Neural cell (in vitro differentiated cells): ENCODE measurements around the gene DRD5. TPM values are rescaled to one million over a fixed set of nuclear protein-coding genes. Genes with fewer than 3 reads are reported as not detected.
"Not testable (repeated sequence)": the region's sequence is repeated elsewhere in the genome, so short reads cannot be mapped to it uniquely, and the experiment has no call there.

Experiments used
- H2AFZ ChIP-seq: fragments of 200-600, 300-800 bp; sonication (generic), shearing (Covaris generic); 2 replicates; pipeline ENCODE4 v1.6.0; 2014; ENCODE audit warnings: low read depth, mild to moderate bottlenecking, antibody characterized with exemption, low read length, moderate library complexity
- H3F3A ChIP-seq: fragments of 200-600 bp; shearing (Covaris generic); 2 replicates; pipeline ENCODE4 v1.6.1; 2016; ENCODE audit warnings: mild to moderate bottlenecking, moderate library complexity, mixed read lengths, antibody characterized with exemption, low read length; ENCODE audit not compliant: insufficient read depth, poor library complexity, severe bottlenecking
- H3K27ac ChIP-seq: fragments of 200-600, 300-800 bp; sonication (generic), shearing (Covaris generic); 2 replicates; pipeline ENCODE4 v1.5.1; 2014; ENCODE audit warnings: mild to moderate bottlenecking, low read length, moderate library complexity
- H3K27me3 ChIP-seq: fragments of 300-800, 200-600 bp; sonication (generic), shearing (Covaris generic); 2 replicates; pipeline ENCODE4 v1.6.0; 2014; ENCODE audit warnings: mild to moderate bottlenecking, low read depth, low read length, moderate library complexity; ENCODE audit not compliant: insufficient read depth
- H3K36me3 ChIP-seq: fragments of 300-800, 200-600 bp; sonication (generic), shearing (Covaris generic); 2 replicates; pipeline ENCODE4 v1.5.1; 2014; ENCODE audit warnings: mild to moderate bottlenecking, antibody characterized with exemption, low read length, moderate library complexity; ENCODE audit not compliant: insufficient read depth
- H3K4me2 ChIP-seq: fragments of 300-800, 200-600 bp; sonication (generic), shearing (Covaris generic); 2 replicates; pipeline ENCODE4 v1.6.0; 2014; ENCODE audit warnings: mild to moderate bottlenecking, low read length
- H3K4me3 ChIP-seq: fragments of 300-800, 200-600 bp; sonication (generic), shearing (Covaris generic); 2 replicates; pipeline ENCODE4 v1.5.1; 2014; ENCODE audit warnings: mild to moderate bottlenecking, low read length, moderate library complexity
- H3K79me2 ChIP-seq: fragments of 200-600 bp; shearing (Covaris generic); replicated peaks from 2 replicates; pipeline ENCODE4 v1.6.0; 2014; ENCODE audit warnings: mild to moderate bottlenecking, low read length, moderate library complexity; ENCODE audit not compliant: insufficient read depth
- H3K9ac ChIP-seq: fragments of 300-800, 200-600 bp; sonication (generic), shearing (Covaris generic); 2 replicates; pipeline ENCODE4 v1.6.1; 2016; ENCODE audit warnings: mild to moderate bottlenecking, low read length, mixed read lengths
- H3K9me2 ChIP-seq: fragments of 200-600 bp; shearing (Covaris generic); 2 replicates; pipeline ENCODE4 v1.6.1; 2016; ENCODE audit warnings: mild to moderate bottlenecking, low read length, mixed read lengths; ENCODE audit not compliant: insufficient read depth
- H3K9me3 ChIP-seq: fragments of 200-600, 300-800 bp; sonication (generic), shearing (Covaris generic); 2 replicates; pipeline ENCODE4 v1.6.1; 2016; ENCODE audit warnings: mild to moderate bottlenecking, mixed run types, low read length, moderate library complexity, mixed read lengths
- H4K20me1 ChIP-seq: fragments of 200-600 bp; shearing (Covaris generic); 2 replicates; pipeline ENCODE4 v1.6.1; 2016; ENCODE audit warnings: mild to moderate bottlenecking, mixed run types; ENCODE audit not compliant: insufficient read depth
- EP300 ChIP-seq: fragments of 450-650 bp; conservative IDR thresholded peaks from 2 replicates; pipeline ENCODE4 v1.6.1; 2014; ENCODE audit warnings: antibody characterized with exemption, mild to moderate bottlenecking, moderate library complexity; ENCODE audit not compliant: poor library complexity, severe bottlenecking
- EZH2 ChIP-seq: fragments of 200-600, 300-800 bp; shearing (Covaris generic), sonication (generic); IDR thresholded peaks from 2 replicates; pipeline ENCODE4 v1.6.1; 2014; ENCODE audit warnings: antibody characterized with exemption, low read length, borderline replicate concordance, mild to moderate bottlenecking; ENCODE audit not compliant: insufficient read depth, poor library complexity, severe bottlenecking
- MXI1 ChIP-seq: fragments of 450-650 bp; conservative IDR thresholded peaks from 2 replicates; pipeline ENCODE4 v1.6.1; 2014; ENCODE audit warnings: antibody characterized with exemption, mild to moderate bottlenecking; ENCODE audit not compliant: poor library complexity, severe bottlenecking
- POLR2AphosphoS5 ChIP-seq: IDR thresholded peaks from 2 replicates; pipeline ENCODE4 v1.6.1; 2012
- RAD21 ChIP-seq: fragments of 450-650 bp; conservative IDR thresholded peaks from 2 replicates; pipeline ENCODE4 v1.6.1; 2014; ENCODE audit warnings: antibody characterized with exemption, mild to moderate bottlenecking, moderate library complexity
- SMC3 ChIP-seq: fragments of 450-650 bp; conservative IDR thresholded peaks from 2 replicates; pipeline ENCODE4 v1.6.1; 2014; ENCODE audit warnings: antibody characterized with exemption, mild to moderate bottlenecking, moderate library complexity; ENCODE audit not compliant: poor library complexity
- TAF1 ChIP-seq: IDR thresholded peaks from 2 replicates; pipeline ENCODE4 v1.6.1; 2012; ENCODE audit warnings: low read depth
- polyA minus RNA-seq: library from RNA; depleted of rRNA, polyadenylated mRNA; stranded (reverse); fragments of >200 nt; gene quantifications from 2 replicates; pipeline ENCODE4 v1.2.3, GENCODE V29; 2014
- polyA plus RNA-seq: library from polyadenylated mRNA; depleted of rRNA; stranded (reverse); fragments of >200 nt; gene quantifications from 2 replicates; pipeline ENCODE4 v1.2.3, GENCODE V29; 2014
- TF ChIP-seq, protein P1 (sequence below): fragments of 450-650 bp; IDR thresholded peaks from 2 replicates; pipeline ENCODE4 v1.5.1; 2014; ENCODE audit warnings: antibody characterized with exemption, mild to moderate bottlenecking, moderate library complexity; ENCODE audit not compliant: poor library complexity, severe bottlenecking
- TF ChIP-seq, protein P2 (sequence below): IDR thresholded peaks from 2 replicates; pipeline ENCODE4 v1.6.1; 2012; ENCODE audit warnings: borderline replicate concordance

Gene DRD5
- polyA plus RNA-seq = 0.33 and 0.46 TPM in 2 replicates
- 0.58 and 0.73 TPM in 2 replicates for polyA minus RNA-seq

DNA sequence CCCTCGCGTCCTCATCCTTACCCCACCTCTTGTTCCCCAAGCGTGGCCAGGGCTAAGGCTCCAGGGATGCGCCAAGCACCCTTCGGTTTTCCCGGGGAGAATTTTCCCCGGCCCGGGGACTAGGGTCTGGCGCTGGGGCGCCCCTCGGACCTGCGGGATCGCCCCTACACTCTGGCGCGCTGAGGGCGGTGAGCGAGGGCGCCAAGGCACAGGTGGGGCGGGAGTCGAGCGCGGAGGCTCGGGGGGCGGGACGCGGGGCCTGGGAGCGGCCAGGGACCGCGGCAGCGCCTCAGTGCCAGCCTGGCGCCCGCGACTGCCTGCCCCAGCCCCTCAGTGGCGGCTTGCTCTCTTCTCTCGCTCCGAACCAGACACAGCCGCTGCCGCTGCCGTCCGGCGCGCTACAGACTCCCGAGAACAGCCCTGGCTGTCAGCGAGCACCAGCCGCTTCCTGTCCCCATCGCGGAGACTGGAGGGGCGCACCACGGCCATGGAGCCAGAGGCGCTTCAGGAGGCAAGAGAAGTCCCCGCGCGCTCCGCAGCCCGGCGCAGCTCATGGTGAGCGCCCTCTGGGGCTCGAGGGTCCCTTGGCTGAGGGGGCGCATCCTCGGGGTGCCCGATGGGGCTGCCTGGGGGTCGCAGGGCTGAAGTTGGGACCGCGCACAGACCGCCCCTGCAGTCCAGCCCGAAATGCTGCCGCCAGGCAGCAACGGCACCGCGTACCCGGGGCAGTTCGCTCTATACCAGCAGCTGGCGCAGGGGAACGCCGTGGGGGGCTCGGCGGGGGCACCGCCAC is at the start of gene DRD5:
DRD5 (plus strand) TSS at position 292 of the 793 bp plus-strand sequence; CDS start at position 688, 396 bp downstream.
- no peak within 1 kb of the TSS for H2AFZ ChIP-seq
- H3K4me2 ChIP-seq = no peak within 1 kb of the TSS

DNA sequence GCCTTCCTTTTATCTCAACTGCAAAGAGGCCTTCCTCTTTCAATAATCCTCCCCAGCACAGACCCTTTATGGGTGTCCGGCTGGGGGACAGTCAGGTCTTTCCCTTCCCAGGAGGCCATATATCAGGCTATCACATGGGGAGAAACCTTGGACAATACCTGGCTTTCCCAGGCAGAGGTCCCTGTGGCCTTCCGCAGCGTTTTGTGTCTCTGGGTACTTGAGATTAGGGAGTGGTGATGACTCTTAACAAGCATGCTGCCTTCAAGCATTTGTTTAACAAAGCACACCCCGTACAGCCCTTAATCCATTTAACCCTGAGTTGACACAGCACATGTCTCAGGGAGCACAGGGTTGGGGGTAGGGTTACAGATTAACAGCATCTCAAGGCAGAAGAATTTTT is 49.2 kb upstream of the DRD5 start:
- H3K9ac ChIP-seq, H2AFZ ChIP-seq, H3K36me3 ChIP-seq, H3K27ac ChIP-seq, H3K79me2 ChIP-seq, H3F3A ChIP-seq, H4K20me1 ChIP-seq, H3K9me3 ChIP-seq, H3K9me2 ChIP-seq, H3K4me2 ChIP-seq, H3K4me3 ChIP-seq, H3K27me3 ChIP-seq: not testable (repeated sequence)

More for the DNA sequence above, at the start of gene DRD5:
- Histone ChIP-seq H4K20me1 (no peaks in the 10 kb centered on the region), H3K9me3 (no peaks in the 10 kb centered on the region), H3K27ac (no peak within 1 kb of the TSS), H3F3A (no peaks in the 10 kb centered on the region), H3K27me3 (peaks cover 18% of the 10 kb centered on the region), H3K79me2 (no peaks in the 10 kb centered on the region), H3K9me2 (no peaks in the 10 kb centered on the region), H3K9ac (no peak within 1 kb of the TSS), H3K4me3 (peak within 1 kb of the TSS; percentile 59), H3K36me3 (no peaks in the 10 kb centered on the region)
- TF ChIP-seq EP300 = no peak
- TF ChIP-seq POLR2AphosphoS5 = no peak
- no peak for TF ChIP-seq MXI1
- no peak for TF ChIP-seq RAD21
- no peak for TF ChIP-seq EZH2
- TF ChIP-seq, protein P1, sequence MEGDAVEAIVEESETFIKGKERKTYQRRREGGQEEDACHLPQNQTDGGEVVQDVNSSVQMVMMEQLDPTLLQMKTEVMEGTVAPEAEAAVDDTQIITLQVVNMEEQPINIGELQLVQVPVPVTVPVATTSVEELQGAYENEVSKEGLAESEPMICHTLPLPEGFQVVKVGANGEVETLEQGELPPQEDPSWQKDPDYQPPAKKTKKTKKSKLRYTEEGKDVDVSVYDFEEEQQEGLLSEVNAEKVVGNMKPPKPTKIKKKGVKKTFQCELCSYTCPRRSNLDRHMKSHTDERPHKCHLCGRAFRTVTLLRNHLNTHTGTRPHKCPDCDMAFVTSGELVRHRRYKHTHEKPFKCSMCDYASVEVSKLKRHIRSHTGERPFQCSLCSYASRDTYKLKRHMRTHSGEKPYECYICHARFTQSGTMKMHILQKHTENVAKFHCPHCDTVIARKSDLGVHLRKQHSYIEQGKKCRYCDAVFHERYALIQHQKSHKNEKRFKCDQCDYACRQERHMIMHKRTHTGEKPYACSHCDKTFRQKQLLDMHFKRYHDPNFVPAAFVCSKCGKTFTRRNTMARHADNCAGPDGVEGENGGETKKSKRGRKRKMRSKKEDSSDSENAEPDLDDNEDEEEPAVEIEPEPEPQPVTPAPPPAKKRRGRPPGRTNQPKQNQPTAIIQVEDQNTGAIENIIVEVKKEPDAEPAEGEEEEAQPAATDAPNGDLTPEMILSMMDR = no peak
- TF ChIP-seq, protein P2, sequence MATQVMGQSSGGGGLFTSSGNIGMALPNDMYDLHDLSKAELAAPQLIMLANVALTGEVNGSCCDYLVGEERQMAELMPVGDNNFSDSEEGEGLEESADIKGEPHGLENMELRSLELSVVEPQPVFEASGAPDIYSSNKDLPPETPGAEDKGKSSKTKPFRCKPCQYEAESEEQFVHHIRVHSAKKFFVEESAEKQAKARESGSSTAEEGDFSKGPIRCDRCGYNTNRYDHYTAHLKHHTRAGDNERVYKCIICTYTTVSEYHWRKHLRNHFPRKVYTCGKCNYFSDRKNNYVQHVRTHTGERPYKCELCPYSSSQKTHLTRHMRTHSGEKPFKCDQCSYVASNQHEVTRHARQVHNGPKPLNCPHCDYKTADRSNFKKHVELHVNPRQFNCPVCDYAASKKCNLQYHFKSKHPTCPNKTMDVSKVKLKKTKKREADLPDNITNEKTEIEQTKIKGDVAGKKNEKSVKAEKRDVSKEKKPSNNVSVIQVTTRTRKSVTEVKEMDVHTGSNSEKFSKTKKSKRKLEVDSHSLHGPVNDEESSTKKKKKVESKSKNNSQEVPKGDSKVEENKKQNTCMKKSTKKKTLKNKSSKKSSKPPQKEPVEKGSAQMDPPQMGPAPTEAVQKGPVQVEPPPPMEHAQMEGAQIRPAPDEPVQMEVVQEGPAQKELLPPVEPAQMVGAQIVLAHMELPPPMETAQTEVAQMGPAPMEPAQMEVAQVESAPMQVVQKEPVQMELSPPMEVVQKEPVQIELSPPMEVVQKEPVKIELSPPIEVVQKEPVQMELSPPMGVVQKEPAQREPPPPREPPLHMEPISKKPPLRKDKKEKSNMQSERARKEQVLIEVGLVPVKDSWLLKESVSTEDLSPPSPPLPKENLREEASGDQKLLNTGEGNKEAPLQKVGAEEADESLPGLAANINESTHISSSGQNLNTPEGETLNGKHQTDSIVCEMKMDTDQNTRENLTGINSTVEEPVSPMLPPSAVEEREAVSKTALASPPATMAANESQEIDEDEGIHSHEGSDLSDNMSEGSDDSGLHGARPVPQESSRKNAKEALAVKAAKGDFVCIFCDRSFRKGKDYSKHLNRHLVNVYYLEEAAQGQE = no peak
- no peak for TF ChIP-seq TAF1
- no peak for TF ChIP-seq SMC3
